OCI-LY7 (cell line): ENCODE measurements around the gene FCAR. TPM values are rescaled to one million over a fixed set of nuclear protein-coding genes. Genes with fewer than 3 reads are reported as not detected.
A peak's percentile ranks its signal among the peaks of the same experiment; 100 is the strongest.

ENCODE experiments used
- BruUV-seq: library from RNA; stranded (reverse); fragments of 400-500 nt; replicated peaks from 2 replicates; lab custom pipeline; 2021; lab: Mats Ljungman, UMichigan
- CTCF ChIA-PET: fragments of 300-600 bp; sonication (Branson Sonifier 250); formaldehyde crosslinking; loops from one replicate; lab custom pipeline; 2022; ENCODE audit warnings: antibody characterized with exemption; ENCODE audit not compliant: unreplicated experiment; lab: Charles Lee
- POLR2A ChIA-PET: fragments of 300-600 bp; sonication (Branson Sonifier 250); formaldehyde crosslinking; loops from one replicate; lab custom pipeline; 2022; ENCODE audit warnings: antibody characterized with exemption; lab: Charles Lee
- DNase-seq: peaks from one replicate; pipeline ENCODE4 v3.0.0-alpha.2; 2015; ENCODE audit warnings: low spot score
- H2AFZ ChIP-seq: fragments of 200-600 bp; sonication (generic), shearing (Covaris generic); 2 replicates; pipeline ENCODE4 v1.6.1; 2014; ENCODE audit warnings: mild to moderate bottlenecking, antibody characterized with exemption, low read length, moderate library complexity
- H3K27ac ChIP-seq: fragments of 200-600 bp; sonication (generic); 2 replicates; pipeline ENCODE4 v1.5.1; 2014; ENCODE audit warnings: mixed run types, low read depth, mild to moderate bottlenecking, moderate library complexity, low read length, inconsistent platforms; ENCODE audit not compliant: poor library complexity, severe bottlenecking
- H3K36me3 ChIP-seq: fragments of 200-600 bp; sonication (generic); 2 replicates; pipeline ENCODE4 v1.6.1; 2014; ENCODE audit warnings: mild to moderate bottlenecking, antibody characterized with exemption, low read length, moderate library complexity, mixed read lengths; ENCODE audit not compliant: insufficient read depth
- H3K4me1 ChIP-seq: fragments of 200-600 bp; sonication (generic); 2 replicates; pipeline ENCODE4 v1.5.1; 2014; ENCODE audit warnings: mild to moderate bottlenecking, low read length; ENCODE audit not compliant: insufficient read depth, poor library complexity, severe bottlenecking
- H3K4me2 ChIP-seq: fragments of 200-600 bp; sonication (generic); 2 replicates; pipeline ENCODE4 v1.6.1; 2014; ENCODE audit warnings: mild to moderate bottlenecking, low read length
- H3K4me3 ChIP-seq: fragments of 200-600 bp; sonication (generic); 2 replicates; pipeline ENCODE4 v1.5.1; 2014; ENCODE audit warnings: mild to moderate bottlenecking, low read depth, low read length; ENCODE audit not compliant: poor library complexity, severe bottlenecking
- H3K79me2 ChIP-seq: fragments of 200-600 bp; sonication (generic); 2 replicates; pipeline ENCODE4 v1.6.1; 2016; ENCODE audit warnings: low read depth, mild to moderate bottlenecking, low read length, moderate library complexity, mixed read lengths; ENCODE audit not compliant: insufficient read depth
- H3K9me2 ChIP-seq: fragments of 200-600 bp; sonication (generic); 2 replicates; pipeline ENCODE4 v1.6.1; 2016; ENCODE audit warnings: mild to moderate bottlenecking, low read length, mixed read lengths; ENCODE audit not compliant: insufficient read depth
- H3K9me3 ChIP-seq: fragments of 200-600 bp; sonication (generic); 2 replicates; pipeline ENCODE4 v1.6.1; 2014; ENCODE audit warnings: mild to moderate bottlenecking, mixed run types, low read length, mixed read lengths
- H4K20me1 ChIP-seq: fragments of 200-600 bp; sonication (generic); 2 replicates; pipeline ENCODE4 v1.6.1; 2014; ENCODE audit warnings: mild to moderate bottlenecking, antibody characterized with exemption, low read length, moderate library complexity, mixed read lengths; ENCODE audit not compliant: insufficient read depth
- CTCF ChIP-seq: fragments of 200-600 bp; sonication (generic); conservative IDR thresholded peaks from 2 replicates; pipeline ENCODE4 v1.5.1; 2014; ENCODE audit warnings: mild to moderate bottlenecking, antibody characterized with exemption, low read length, moderate library complexity, mixed read lengths
- EZH2phosphoT487 ChIP-seq: fragments of 200-600 bp; sonication (generic); IDR thresholded peaks from 2 replicates; pipeline ENCODE4 v1.6.1; 2018; ENCODE audit warnings: low read depth, borderline replicate concordance, mild to moderate bottlenecking, mixed run types, antibody characterized with exemption, low read length, moderate library complexity, mixed read lengths
- intact Hi-C: fragments of 100-400 bp; cut with micrococcal nuclease; formaldehyde crosslinking; loops from one replicate; pipeline ENCODE4 v1.10.0; 2022; ENCODE audit not compliant: unreplicated experiment
- total RNA-seq, 2 experiments: library from RNA; depleted of rRNA in 1 of 2; stranded (reverse); fragments of >200 nt in 1 of 2; shearing (Covaris generic) in 1 of 2; gene quantifications; 2 replicates each; pipeline ENCODE4 v1.2.3, GENCODE V29; 2014 to 2022

FCAR gene
- total RNA-seq, 2 experiments from 2014 or later: not detected

GRCh38 chr19:54881884-54882283 is 7.8 kb downstream of the FCAR start:
- TF ChIP-seq EZH2phosphoT487 (no peak), CTCF (no peak)
- no peaks in the 10 kb centered on the region for H3K36me3 ChIP-seq
- no peaks in the 10 kb centered on the region for H4K20me1 ChIP-seq
- no peak for DNase-seq
- no TSS peak for BruUV-seq
- peaks cover 6% of the 10 kb centered on the region for H3K4me1 ChIP-seq
- intact Hi-C loops: loop anchor here (2.0 to 5.0 kb wide), 3 partner anchors 180 to 280 kb away; partner anchors contain the start of gene RDH13
- H3K27ac ChIP-seq: no peak overlapping the region
- H3K4me3 ChIP-seq: no peak overlapping the region
- H3K4me2 ChIP-seq: no peak overlapping the region
- ChIA-PET POLR2A (interaction anchor here (1.2 kb wide), 1 partner anchor 55 kb away, joined by 3 read pairs; no protein-coding TSS in a partner anchor), CTCF (interaction anchor here (0.6 to 1.1 kb wide), 2 partner anchors 56 to 251 kb away, joined by 3 to 4 read pairs; no protein-coding TSS in a partner anchor)
- no peaks in the 10 kb centered on the region for H3K9me2 ChIP-seq
- no peak overlapping the region for H2AFZ ChIP-seq
- H3K9me3 ChIP-seq: no peaks in the 10 kb centered on the region
- H3K79me2 ChIP-seq: no peaks in the 10 kb centered on the region

GRCh38 chr19:54882758-54883157 is 8.7 kb downstream of the FCAR start:
- Histone ChIP-seq H3K27ac (no peak overlapping the region), H2AFZ (peak overlapping the region; percentile 65; the same call in 1 of the 2 replicates), H3K36me3 (no peaks in the 10 kb centered on the region), H3K4me3 (no peak overlapping the region), H3K4me1 (peaks cover 6% of the 10 kb centered on the region), H3K4me2 (peak overlapping the region; percentile 40), H4K20me1 (no peaks in the 10 kb centered on the region), H3K9me2 (no peaks in the 10 kb centered on the region), H3K79me2 (no peaks in the 10 kb centered on the region), H3K9me3 (no peaks in the 10 kb centered on the region)
- no TSS peak for BruUV-seq
- intact Hi-C loops: loop anchor here (2.0 to 5.0 kb wide), 3 partner anchors 180 to 280 kb away; partner anchors contain the start of gene RDH13
- ChIA-PET POLR2A (interaction anchor here (0.7 kb wide), 1 partner anchor 28 kb away, joined by 4 read pairs; no protein-coding TSS in a partner anchor), CTCF (no interaction called here)
- no peak for TF ChIP-seq EZH2phosphoT487
- peak; percentile 71 for TF ChIP-seq CTCF
- DNase-seq: peak; percentile 76

GRCh38 chr19:54883228-54883627 is 9.2 kb downstream of the FCAR start:
- Histone ChIP-seq H3K9me3 (no peaks in the 10 kb centered on the region), H4K20me1 (no peaks in the 10 kb centered on the region), H3K4me3 (no peak overlapping the region), H3K36me3 (no peaks in the 10 kb centered on the region), H2AFZ (peak overlapping the region; percentile 65; the same call in 1 of the 2 replicates), H3K27ac (no peak overlapping the region), H3K4me1 (peaks cover 6% of the 10 kb centered on the region), H3K4me2 (peak overlapping the region; percentile 40), H3K9me2 (no peaks in the 10 kb centered on the region), H3K79me2 (no peaks in the 10 kb centered on the region)
- TF ChIP-seq EZH2phosphoT487 (no peak), CTCF (no peak)
- BruUV-seq: no TSS peak
- POLR2A ChIA-PET: no interaction called here
- CTCF ChIA-PET: no interaction called here
- intact Hi-C loops: loop anchor here (2.0 to 5.0 kb wide), 3 partner anchors 179 to 279 kb away; partner anchors contain the start of gene RDH13
- DNase-seq: no peak
